ENCODE results near the gene COG3.

The COG3 gene

DNA sequence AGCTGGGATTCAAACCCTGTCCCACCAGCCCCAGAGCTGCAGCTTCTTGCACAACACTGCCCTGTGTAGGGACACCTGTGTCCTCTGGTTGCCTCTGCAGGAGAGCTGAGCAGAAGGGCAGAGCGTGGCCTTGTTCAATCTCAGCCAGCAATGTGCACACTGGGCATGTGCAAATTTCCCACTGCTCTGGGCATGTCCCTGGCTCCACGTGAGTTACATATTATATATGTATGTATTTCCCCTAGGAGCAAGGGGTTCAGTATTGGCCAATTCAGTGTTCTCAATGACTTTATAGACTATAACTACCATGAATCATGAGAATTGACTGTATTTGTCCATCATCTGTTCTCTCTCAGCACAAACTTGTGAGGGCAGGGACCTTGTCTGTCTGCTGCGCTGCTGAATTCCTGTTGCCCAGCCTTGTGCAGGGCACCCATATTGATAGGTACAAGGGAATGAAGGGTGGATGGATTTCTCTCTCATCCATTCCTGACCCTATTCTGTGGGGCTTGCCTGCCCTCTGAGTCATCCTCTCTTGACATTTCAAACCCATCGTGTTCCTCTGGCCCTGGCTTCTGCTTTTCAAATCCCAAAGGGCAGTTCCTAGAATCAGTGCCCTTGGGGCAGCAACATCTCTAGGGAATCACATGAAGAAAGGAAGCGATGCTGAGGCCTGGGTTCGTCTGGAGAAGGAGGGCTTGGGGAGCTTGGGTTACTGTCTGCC, 81.1 kb downstream of the COG3 start:
- DNase-seq (ENCODE audit: low spot score) = no peak

DNA sequence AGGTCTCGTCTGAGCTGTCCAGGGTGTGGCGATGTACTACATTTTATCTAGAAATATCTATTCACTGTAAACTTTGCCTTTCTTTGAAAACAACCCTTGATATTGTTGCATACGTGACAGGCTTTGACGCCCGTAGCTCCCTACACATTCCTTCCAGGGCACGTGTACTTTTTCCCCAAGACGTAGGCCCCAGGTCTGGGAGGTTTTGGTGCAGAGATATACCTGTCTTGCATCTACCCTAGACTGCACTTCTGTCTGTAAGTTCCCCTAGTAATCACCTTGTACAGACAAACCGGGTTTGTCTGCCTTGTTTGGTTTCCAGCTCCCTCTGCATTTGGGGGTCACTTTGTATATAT, 81.6 kb downstream of the COG3 start:
- no peak for DNase-seq (ENCODE audit: low spot score)

DNA sequence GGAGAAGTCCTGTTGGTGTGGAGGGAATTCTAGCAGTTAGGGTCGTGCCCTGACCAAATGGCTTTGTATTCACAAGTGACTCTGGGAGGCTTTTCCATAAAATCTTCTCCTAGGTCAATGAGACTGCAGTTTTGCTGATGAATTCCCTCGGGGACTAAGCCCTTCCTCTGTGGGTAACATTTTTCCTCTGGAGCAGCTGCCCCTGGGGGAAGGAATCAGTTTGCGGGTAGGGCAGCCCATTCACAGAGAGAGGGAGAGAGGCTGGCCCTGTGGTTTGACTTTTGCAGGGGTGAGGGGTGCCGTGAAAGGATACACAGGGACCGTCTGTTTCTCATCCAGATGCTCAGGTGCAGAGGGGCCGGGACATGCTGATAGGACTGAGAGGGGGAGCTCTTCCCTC, 83.5 kb downstream of the COG3 start:
- no peak for DNase-seq (ENCODE audit: low spot score)

DNA sequence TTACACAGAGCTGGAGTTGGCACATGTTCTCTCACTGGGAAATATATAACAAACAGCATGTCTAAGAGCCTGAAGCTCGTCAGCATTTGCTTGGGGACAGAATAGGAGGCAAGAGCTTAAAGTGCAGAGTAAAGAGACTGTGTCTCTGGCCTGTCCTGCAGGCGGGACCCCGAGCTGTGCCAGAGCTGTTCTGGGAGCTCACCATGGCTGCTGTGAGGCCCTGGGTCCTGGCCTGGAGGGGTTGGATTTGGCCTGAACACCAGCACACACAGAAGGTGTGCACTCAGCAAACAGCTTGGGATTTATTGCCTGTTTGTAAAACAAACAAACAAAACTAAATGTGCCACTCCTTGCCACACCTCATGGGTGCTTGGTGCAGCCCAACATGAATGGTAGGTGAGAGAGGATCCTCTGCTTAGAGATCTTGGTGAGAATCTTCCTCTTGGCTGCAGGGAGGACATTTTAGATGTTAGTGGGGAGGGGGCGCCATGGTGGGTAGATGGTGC, 89.9 kb downstream of the COG3 start:
- no peak for DNase-seq (ENCODE audit: low spot score)

DNA sequence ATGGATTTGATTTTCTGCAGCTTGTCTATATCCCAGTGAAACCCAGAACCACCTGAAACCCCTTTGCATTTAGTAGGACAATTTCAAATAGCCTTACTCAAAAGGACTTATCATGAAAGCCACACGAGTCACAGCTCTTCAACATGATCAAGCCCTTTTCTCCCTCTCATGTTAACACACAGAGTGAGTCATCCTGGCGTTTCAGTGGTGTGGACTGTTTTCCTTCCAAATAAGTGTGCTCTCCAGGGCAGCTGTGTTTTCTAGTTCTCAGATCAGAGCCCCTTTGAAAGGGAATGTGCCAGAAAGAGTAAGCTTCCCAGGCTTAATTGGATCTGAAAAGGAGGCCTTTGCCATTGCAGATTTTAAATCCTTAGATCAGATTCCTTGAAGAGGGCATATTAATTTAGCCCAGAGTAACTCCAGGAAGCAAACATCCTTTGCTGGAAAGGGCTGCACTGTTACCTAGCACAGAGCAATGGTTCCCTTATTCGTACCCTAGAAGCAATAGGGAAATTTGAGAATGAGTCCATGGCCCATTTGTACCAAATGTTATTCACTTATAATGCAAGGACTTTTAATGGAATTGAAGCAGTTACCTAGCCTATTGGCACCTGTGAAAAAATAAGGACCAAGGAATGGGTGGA, 99.5 kb downstream of the COG3 start:
- peak; percentile 55 for DNase-seq (ENCODE audit: low spot score)

DNA sequence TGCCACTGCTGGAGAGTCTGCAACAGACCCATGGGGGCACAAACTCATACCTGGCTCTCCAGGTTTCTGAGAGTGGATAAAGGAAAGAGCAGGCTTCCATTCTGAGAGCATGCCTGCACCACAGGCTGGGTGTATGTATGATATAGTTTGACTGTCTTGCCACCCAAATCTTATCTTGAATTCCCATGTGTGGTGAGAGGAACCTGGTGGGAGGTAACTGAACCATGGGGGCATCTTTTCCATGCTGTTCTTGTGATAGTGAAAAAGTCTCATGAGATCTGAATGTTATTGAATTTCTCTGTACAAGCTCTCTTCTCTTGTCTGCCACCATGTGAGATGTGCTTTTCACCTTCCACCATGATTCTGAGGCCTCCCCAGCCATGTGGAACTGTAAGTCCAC, 100.6 kb downstream of the COG3 start:
- no peak for DNase-seq (ENCODE audit: low spot score)

DNA sequence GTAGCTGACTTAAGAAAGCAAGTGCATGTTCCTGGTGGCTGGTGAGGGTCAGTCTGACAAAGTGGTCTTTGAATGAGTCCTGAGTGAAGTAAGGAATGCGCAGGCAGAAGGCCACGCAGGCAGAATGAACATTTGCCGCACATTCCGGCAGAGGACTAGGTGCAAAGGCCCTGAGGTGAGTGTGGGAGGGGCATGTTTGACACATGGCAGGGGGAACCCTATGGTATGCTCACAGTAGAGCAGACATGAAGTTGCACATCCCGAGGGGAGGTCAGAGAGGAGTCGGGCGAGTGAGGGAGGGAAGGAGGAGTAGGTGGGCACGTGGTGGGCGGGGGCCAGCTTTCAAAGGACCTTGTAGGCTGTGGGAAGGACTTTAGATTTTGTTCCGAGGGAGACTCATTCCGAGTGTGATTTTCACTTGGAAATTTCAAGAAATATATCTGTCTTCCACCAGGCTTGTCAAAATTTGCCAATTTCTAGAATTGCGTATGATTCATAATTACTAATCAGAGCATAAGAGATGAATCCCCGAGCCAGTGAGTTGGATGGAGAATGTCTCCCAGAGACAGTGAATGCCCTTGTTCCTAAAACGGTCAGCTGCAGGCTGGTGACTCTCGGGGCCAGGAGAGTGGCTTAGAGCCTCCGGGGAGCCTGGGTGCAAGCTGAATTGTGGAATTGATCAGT, 110.5 kb downstream of the COG3 start:
- no peak for DNase-seq (ENCODE audit: low spot score)

DNA sequence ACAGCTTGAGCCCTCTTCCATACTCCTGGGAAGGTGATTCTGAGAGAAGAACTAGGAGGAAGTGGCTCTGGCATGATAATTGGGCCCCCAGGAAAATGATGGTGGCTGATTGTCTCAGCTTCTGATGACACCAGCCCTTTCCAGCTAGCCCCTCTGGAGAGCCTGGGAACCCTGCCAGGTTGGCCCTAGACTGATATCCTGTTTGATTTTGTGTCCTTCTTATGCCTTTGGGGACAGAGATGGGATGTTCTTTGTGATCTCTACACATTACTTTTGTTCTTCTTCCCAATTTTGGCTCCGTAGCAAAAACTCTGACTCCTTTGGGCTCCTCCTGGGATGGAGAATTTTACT, 111.1 kb downstream of the COG3 start:
- DNase-seq (ENCODE audit: low spot score) = no peak

DNA sequence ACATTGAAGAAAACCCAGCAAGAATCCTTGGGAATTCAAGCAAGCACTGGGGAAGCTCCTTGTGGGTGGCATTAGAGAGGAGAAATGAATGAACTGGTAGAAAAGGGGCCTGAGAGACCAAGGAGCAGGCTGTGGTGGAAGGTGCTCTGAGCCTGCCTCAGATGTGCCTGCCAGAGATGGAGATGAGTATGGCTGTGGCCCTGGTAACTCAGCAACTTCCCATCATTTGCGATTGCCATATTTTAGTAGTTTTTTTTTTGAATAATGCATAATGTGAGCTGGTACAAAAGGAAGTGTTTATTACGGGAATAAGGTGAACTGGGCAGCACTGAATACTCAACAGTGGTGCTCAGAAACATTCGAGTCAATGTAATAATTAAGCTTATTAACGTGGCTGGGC, 111.7 kb downstream of the COG3 start:
- DNase-seq (ENCODE audit: low spot score) = no peak

DNA sequence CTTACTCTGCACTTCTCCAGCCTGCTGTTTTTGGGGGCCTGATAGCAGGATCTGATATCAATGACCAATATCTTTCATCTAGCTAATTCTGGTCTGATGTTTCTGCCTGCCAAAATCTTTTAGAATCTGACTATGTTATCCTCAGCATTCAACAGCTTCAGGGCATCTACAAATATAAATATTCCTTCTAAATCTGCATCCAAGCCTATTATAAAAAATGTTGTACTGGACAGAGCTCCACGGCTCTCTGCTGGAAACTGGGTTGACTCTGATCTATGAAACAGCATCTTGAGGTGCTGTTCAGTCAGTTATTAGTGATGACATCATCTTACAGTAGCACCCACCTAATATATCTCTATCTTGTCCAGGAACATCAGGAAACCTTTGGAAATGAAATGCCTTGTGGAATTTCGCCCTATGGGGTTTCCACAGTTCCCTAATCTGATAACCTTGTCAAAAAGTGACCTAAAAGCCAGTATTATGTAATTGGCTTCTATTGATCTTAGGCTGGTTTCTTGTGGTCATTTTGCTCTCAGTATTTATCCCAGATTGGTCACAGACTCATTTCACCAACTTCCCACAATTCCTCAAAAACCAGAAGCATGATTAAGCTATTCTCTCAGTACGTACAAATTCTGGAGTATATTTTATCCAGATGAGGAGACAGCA, 117.8 kb downstream of the COG3 start:
- no peak for DNase-seq (ENCODE audit: low spot score)

DNA sequence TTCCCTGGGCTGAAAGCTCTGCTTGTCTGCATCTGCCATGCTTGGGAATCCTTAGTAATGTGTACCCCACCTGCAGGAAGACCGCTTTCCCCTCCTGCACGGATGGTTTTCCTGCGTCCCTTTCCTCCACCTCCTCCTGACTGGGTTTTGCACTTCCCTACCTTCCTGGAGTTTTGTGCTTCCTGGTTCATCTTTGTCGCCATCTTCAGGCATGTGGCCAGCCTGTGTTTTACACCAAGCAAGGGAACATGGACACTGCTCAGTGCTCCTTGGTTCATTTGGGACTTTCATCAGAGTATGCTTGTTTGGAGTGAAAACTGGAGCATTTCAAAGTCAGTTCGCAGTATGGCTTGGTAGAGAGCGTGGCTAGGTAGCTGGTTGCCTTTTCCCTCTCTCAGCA, 120.1 kb downstream of the COG3 start:
- DNase-seq (ENCODE audit: low spot score) = no peak

Measured in AG20443 (cell line).